GM12891 (cell line): ENCODE results near the gene SLC29A1.

Source experiments
- POLR2A ChIP-seq: IDR thresholded peaks from 2 replicates; pipeline ENCODE4 v1.6.1; 2011; ENCODE audit warnings: low read depth, low read length, control low read depth
- POLR2AphosphoS5 ChIP-seq: IDR thresholded peaks from 2 replicates; pipeline ENCODE4 v1.6.1; 2011; ENCODE audit warnings: low read depth, low read length, control low read depth
- POU2F2 ChIP-seq: IDR thresholded peaks from 2 replicates; pipeline ENCODE4 v1.6.1; 2011; ENCODE audit warnings: low read depth, mild to moderate bottlenecking, control low read depth, low read length, moderate library complexity

- TF ChIP-seq POLR2A (no peak), POU2F2 (no peak), POLR2AphosphoS5 (no peak)
Measured at GRCh38 chr6:44273617-44274016, 50.2 kb downstream of the SLC29A1 start.
